HepG2 (cell line): ENCODE data around the gene UBE2Q2. TPM values are rescaled to one million over a fixed set of nuclear protein-coding genes. Genes with fewer than 3 reads are reported as not detected.

ENCODE experiments used
- ATAC-seq: fragments of 200-7000 bp; cut with Tn5 transposase; 3 replicates; pipeline ENCODE4 v1.9.1; 2020; ENCODE audit warnings: mild to moderate bottlenecking, moderate library complexity
- BruUV-seq: library from RNA; stranded (reverse); fragments of 400-500 nt; replicated peaks from 2 replicates; lab custom pipeline; 2021; lab: Mats Ljungman, UMichigan
- CTCF ChIA-PET: fragments of 300-600 bp; formaldehyde crosslinking; extraction: SDS; loops from one replicate; lab custom pipeline; 2021; ENCODE audit warnings: low total read pairs, inconsistent platforms, low intra/inter-chr PET ratio; lab: Yijun Ruan, JAX
- POLR2A ChIA-PET: fragments of 350-600 bp; sonication (Branson Sonifier 250); formaldehyde crosslinking; loops from one replicate; lab custom pipeline; 2020; ENCODE audit warnings: antibody characterized with exemption, inconsistent platforms; lab: Yijun Ruan, JAX
- DNase-seq: peaks from one replicate; pipeline ENCODE4 v3.0.0-alpha.2; 2015; ENCODE audit warnings: low spot score
- FAIRE-seq: peaks from 3 replicates; lab custom pipeline; 2011; peaks lifted over from hg19 to GRCh38; lab: Jason Lieb, UNC
- H2AFZ ChIP-seq: one replicate; pipeline ENCODE4 v1.6.1; 2011; ENCODE audit warnings: low read length, inconsistent platforms
- H3K27ac ChIP-seq: fragments of 300-600 bp; 3 replicates; pipeline ENCODE4 v1.8.0; 2011; ENCODE audit warnings: mixed run types, mild to moderate bottlenecking, mixed read lengths, low read length, inconsistent platforms; ENCODE audit not compliant: insufficient read depth; ENCODE audit errors: extremely low read length
- H3K27me3 ChIP-seq, 2 experiments: fragments of 200-600 bp in 1 of 2; 2 replicates in 1 of 2; 3 replicates in 1 of 2; pipeline versions ENCODE4 v1.6.0 to v1.8.0; 2011; ENCODE audit warnings: low read length in 2 of 2, mild to moderate bottlenecking in 2 of 2, moderate library complexity in 2 of 2, inconsistent platforms in 1 of 2; ENCODE audit not compliant: insufficient read depth in 2 of 2, control insufficient read depth in 1 of 2
- H3K36me3 ChIP-seq, 2 experiments: fragments of 200-600 bp in 1 of 2; replicated peaks in 1 of 2; 2 replicates in 1 of 2; 3 replicates in 1 of 2; pipeline versions ENCODE4 v1.5.1 to v1.8.0; 2011; ENCODE audit warnings: low read length in 2 of 2, inconsistent platforms in 1 of 2; ENCODE audit not compliant: insufficient read depth in 2 of 2, control insufficient read depth in 1 of 2
- H3K4me1 ChIP-seq: 2 replicates; pipeline ENCODE4 v1.5.1; 2012; ENCODE audit warnings: low read length, inconsistent platforms; ENCODE audit not compliant: insufficient read depth
- H3K4me2 ChIP-seq: 2 replicates; pipeline ENCODE4 v1.6.0; 2011; ENCODE audit warnings: low read depth, low read length, inconsistent platforms
- H3K4me3 ChIP-seq, 3 experiments: fragments of 200-600 bp in 1 of 3; sonication (generic), shearing (Covaris generic) in 1 of 3; replicated peaks in 1 of 3; 2 replicates each; pipeline ENCODE4 v1.5.1; 2011 to 2016; ENCODE audit warnings: low read length in 3 of 3, inconsistent platforms in 2 of 3, low read depth in 2 of 3, mild to moderate bottlenecking in 2 of 3, control low read depth in 1 of 3, mixed read lengths in 1 of 3; ENCODE audit not compliant: insufficient read depth in 1 of 3
- H3K79me2 ChIP-seq: one replicate; pipeline ENCODE4 v1.6.1; 2011; ENCODE audit warnings: low read length, inconsistent platforms; ENCODE audit not compliant: insufficient read depth
- H3K9ac ChIP-seq: 2 replicates; pipeline ENCODE4 v1.6.0; 2011; ENCODE audit warnings: mild to moderate bottlenecking, low read depth, low read length, inconsistent platforms; ENCODE audit not compliant: insufficient read depth
- H3K9me3 ChIP-seq: 2 replicates; pipeline ENCODE4 v1.5.1; 2012; ENCODE audit warnings: mild to moderate bottlenecking, low read length
- H4K20me1 ChIP-seq: 2 replicates; pipeline ENCODE4 v1.6.0; 2011; ENCODE audit warnings: inconsistent platforms, mild to moderate bottlenecking, low read length, moderate library complexity; ENCODE audit not compliant: insufficient read depth
- ATF2 ChIP-seq: sonication (generic); formaldehyde crosslinking; IDR thresholded peaks from 2 replicates; pipeline ENCODE4 v1.4.0; 2020; ENCODE audit warnings: missing genetic modification reagents
- CBX1 ChIP-seq: IDR thresholded peaks from one replicate; pipeline ENCODE4 v1.6.1; 2016; ENCODE audit warnings: antibody characterized with exemption, low read depth
- GMEB2 ChIP-seq: IDR thresholded peaks from 2 replicates; pipeline ENCODE4 v1.6.1; 2016; ENCODE audit warnings: missing biosample characterization, missing genetic modification reagents, low read depth
- ISX ChIP-seq: sonication (generic); formaldehyde crosslinking; conservative IDR thresholded peaks from 2 replicates; pipeline ENCODE4 v1.5.0; 2020; ENCODE audit warnings: missing genetic modification reagents
- PCBP1 ChIP-seq: fragments of 200-400 bp; formaldehyde crosslinking; IDR thresholded peaks from 2 replicates; pipeline ENCODE4 v1.6.1; 2017; ENCODE audit warnings: mild to moderate bottlenecking, low read depth, low read length, borderline replicate concordance
- ZBTB40 ChIP-seq, 2 experiments: fragments of 450-650 bp in 1 of 2; sonication (generic) in 1 of 2; formaldehyde crosslinking in 1 of 2; IDR thresholded peaks; 2 replicates each; pipeline versions ENCODE4 v1.6.1 to v1.8.0; 2016 to 2022; ENCODE audit warnings: antibody characterized with exemption in 1 of 2, mild to moderate bottlenecking in 1 of 2, missing genetic modification reagents in 1 of 2
- ZBTB43 ChIP-seq: sonication (generic); formaldehyde crosslinking; conservative IDR thresholded peaks from 2 replicates; pipeline ENCODE4 v1.4.0; 2020; ENCODE audit warnings: missing genetic modification reagents
- ZNF546 ChIP-seq: sonication (generic); formaldehyde crosslinking; conservative IDR thresholded peaks from 2 replicates; pipeline ENCODE4 v1.8.1; 2023; ENCODE audit warnings: mild to moderate bottlenecking, missing genetic modification reagents
- ZZZ3 ChIP-seq: sonication (generic); formaldehyde crosslinking; IDR thresholded peaks from 2 replicates; pipeline ENCODE4 v1.4.0; 2020; ENCODE audit warnings: missing genetic modification reagents, mild to moderate bottlenecking, borderline replicate concordance
- WGBS: methylation state at CpG from one replicate; pipeline ENCODE4 v1.1.6; 2017; ENCODE audit warnings: low lambda C conversion rate; 5-methylcytosine and 5-hydroxymethylcytosine counted together
- in situ Hi-C: cut with HindIII; loops from 2 replicates; pipeline ENCODE4 v1.10.0; 2017; ENCODE audit warnings: low pct_unique_long_range_greater_than_20kb; ENCODE audit not compliant: extremely low pct_ligation_motif_present
- intact Hi-C: fragments of 100-400 bp; cut with micrococcal nuclease; formaldehyde crosslinking; loops from one replicate; pipeline ENCODE4 v1.10.0; 2022; ENCODE audit not compliant: unreplicated experiment
- polyA plus RNA-seq, 8 experiments: library from polyadenylated mRNA; depleted of rRNA in 3 of 8; stranded (reverse) in 7 of 8; unstranded in 1 of 8; fragments of >200 nt; fragmentation: Illumina TruSeq in 4 of 8; extraction: Trizol in 4 of 8; gene quantifications; 2 replicates each; pipeline versions ENCODE4 v1.2.1 to v1.2.3, GENCODE V29; 2011 to 2016; ENCODE audit warnings: low read depth in 4 of 8, missing spikeins in 1 of 8, mixed read lengths in 1 of 8; ENCODE audit not compliant: insufficient read depth in 1 of 8
- total RNA-seq, 5 experiments: library from RNA; depleted of rRNA; stranded (reverse); fragments of >200 nt; fragmentation: Illumina TruSeq; extraction: Trizol; gene quantifications; 2 replicates each; pipeline ENCODE4 v1.2.3, GENCODE V29; 2016; ENCODE audit warnings: low read depth in 1 of 5

UBE2Q2 gene
- total and polyA plus RNA-seq, 2 of the 13 experiments (the other 11 are each of a cell fraction or from before 2014, with no cell fraction given), result 10.6 to 20.4 TPM

- in situ Hi-C loops, result no loop called here
- TF ChIP-seq ISX (CRISPR knock-in tag), result no peak
- no peak for TF ChIP-seq ZBTB40 (IDR thresholded peaks at IDR 0.05)
- no peak for TF ChIP-seq ZBTB40 (CRISPR knock-in tag; IDR thresholded peaks at IDR 0.05)
- no peak for TF ChIP-seq CBX1
- no peak for TF ChIP-seq ZNF546 (CRISPR knock-in tag)
- TF ChIP-seq GMEB2 (CRISPR knock-in tag), result no peak
- TF ChIP-seq PCBP1, result no peak
- TF ChIP-seq ATF2 (CRISPR knock-in tag), result no peak
- no peak for TF ChIP-seq ZBTB43 (CRISPR knock-in tag)
- no peak for TF ChIP-seq ZZZ3
Observed at GRCh38 chr15:75862796-75863195, 19.5 kb downstream of the UBE2Q2 start.

More at GRCh38 chr15:75862796-75863195, 19.5 kb downstream of the UBE2Q2 start:
- Histone ChIP-seq H3K4me2 (no peak overlapping the region), H3K36me3 (peaks cover 2 to 27% of the 10 kb centered on the region in 2 experiments; a peak in 4 of 5 replicates), H3K27me3 (no peaks in the 10 kb centered on the region; a peak in 1 of 5 replicates), H3K4me1 (peaks cover 5% of the 10 kb centered on the region; the same call in 1 of the 2 replicates), H3K9me3 (no peaks in the 10 kb centered on the region), H4K20me1 (no peaks in the 10 kb centered on the region), H3K27ac (no peak overlapping the region), H3K79me2 (no peaks in the 10 kb centered on the region), H3K9ac (no peak overlapping the region), H3K4me3 (no peak overlapping the region), H2AFZ (no peak overlapping the region)
- intact Hi-C loops, result no loop called here
- WGBS, result 96% methylated on average over 1 of the region's 1 CpG
- ChIA-PET POLR2A (no interaction called here), CTCF (no interaction called here)
- no TSS peak for BruUV-seq
- DNase-seq (no peak), ATAC-seq (no peak), FAIRE-seq (no peak)
